KMS-11 (cell line): ENCODE results near the gene SLX9.

Experiments
- H2AFZ ChIP-seq: fragments of 200-600 bp; sonication (generic); 2 replicates; pipeline ENCODE4 v1.6.1; 2016; ENCODE audit warnings: antibody characterized with exemption, mixed run types, low read depth
- H3K27ac ChIP-seq: fragments of 200-600 bp; sonication (generic); 2 replicates; pipeline ENCODE4 v1.6.1; 2016; ENCODE audit warnings: mild to moderate bottlenecking, mixed run types
- H3K27me3 ChIP-seq: fragments of 200-600 bp; sonication (generic); 2 replicates; pipeline ENCODE4 v1.6.1; 2017; ENCODE audit warnings: mild to moderate bottlenecking, low read depth, mixed run types, moderate library complexity; ENCODE audit not compliant: insufficient read depth
- H3K36me3 ChIP-seq: fragments of 200-600 bp; sonication (generic); 2 replicates; pipeline ENCODE4 v1.6.1; 2017; ENCODE audit warnings: mild to moderate bottlenecking, mixed run types; ENCODE audit not compliant: insufficient read depth
- H3K4me1 ChIP-seq: fragments of 200-600 bp; sonication (generic); 2 replicates; pipeline ENCODE4 v1.6.1; 2016; ENCODE audit warnings: mild to moderate bottlenecking, low read depth, mixed run types; ENCODE audit not compliant: poor library complexity, severe bottlenecking
- H3K4me2 ChIP-seq: fragments of 200-600 bp; sonication (generic); 2 replicates; pipeline ENCODE4 v1.7.0; 2016; ENCODE audit warnings: mild to moderate bottlenecking, mixed run types
- H3K4me3 ChIP-seq: fragments of 200-600 bp; sonication (generic); IDR thresholded peaks from 2 replicates; pipeline ENCODE4 v1.6.1; 2017; ENCODE audit warnings: low read depth, low read length, mixed read lengths; ENCODE audit not compliant: insufficient read depth
- H3K79me2 ChIP-seq: fragments of 200-600 bp; sonication (generic); 2 replicates; pipeline ENCODE4 v1.6.1; 2016; ENCODE audit warnings: low read depth, mixed run types; ENCODE audit not compliant: insufficient read depth
- H3K9ac ChIP-seq: fragments of 200-600 bp; sonication (generic); 2 replicates; pipeline ENCODE4 v1.6.1; 2016; ENCODE audit warnings: mild to moderate bottlenecking, mixed run types
- H4K20me1 ChIP-seq: fragments of 200-600 bp; sonication (generic); 2 replicates; pipeline ENCODE4 v1.6.1; 2016; ENCODE audit warnings: mild to moderate bottlenecking, mixed run types; ENCODE audit not compliant: insufficient read depth
- TF ChIP-seq, protein P1 (sequence below): fragments of 200-600 bp; sonication (generic); conservative IDR thresholded peaks from 2 replicates; pipeline ENCODE4 v1.6.1; 2017; ENCODE audit warnings: low read depth, mild to moderate bottlenecking, antibody characterized with exemption, low read length, moderate library complexity, mixed read lengths

SLX9 gene

DNA sequence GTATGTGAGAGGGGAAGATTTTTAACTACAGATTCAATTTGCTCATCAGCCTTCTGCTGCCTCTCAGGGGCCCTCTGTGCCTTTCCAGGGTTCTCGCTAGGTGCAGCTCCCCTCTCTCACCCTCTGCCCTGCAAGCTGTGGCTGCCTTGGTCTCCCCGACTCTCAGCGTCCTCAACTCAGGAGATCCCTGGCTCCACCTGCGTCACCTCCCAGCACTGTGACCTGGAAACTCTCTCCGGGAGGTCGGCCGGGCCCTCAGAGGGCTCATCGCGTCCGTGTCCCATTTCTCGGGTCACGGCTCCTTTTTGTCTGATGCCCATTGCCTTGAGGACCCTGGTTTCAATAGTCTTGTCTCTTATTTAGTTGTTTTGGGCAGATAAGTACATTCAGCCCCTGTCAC lies 71.0 kb downstream of the SLX9 start:
- Histone ChIP-seq H4K20me1 (no peaks in the 10 kb centered on the region), H3K4me1 (no peaks in the 10 kb centered on the region), H3K9ac (no peak overlapping the region), H3K79me2 (no peaks in the 10 kb centered on the region), H2AFZ (no peak overlapping the region), H3K27ac (no peak overlapping the region), H3K36me3 (no peaks in the 10 kb centered on the region), H3K4me2 (no peak overlapping the region), H3K27me3 (peaks cover 85% of the 10 kb centered on the region), H3K4me3 (no peak overlapping the region)
- TF ChIP-seq, protein P1, sequence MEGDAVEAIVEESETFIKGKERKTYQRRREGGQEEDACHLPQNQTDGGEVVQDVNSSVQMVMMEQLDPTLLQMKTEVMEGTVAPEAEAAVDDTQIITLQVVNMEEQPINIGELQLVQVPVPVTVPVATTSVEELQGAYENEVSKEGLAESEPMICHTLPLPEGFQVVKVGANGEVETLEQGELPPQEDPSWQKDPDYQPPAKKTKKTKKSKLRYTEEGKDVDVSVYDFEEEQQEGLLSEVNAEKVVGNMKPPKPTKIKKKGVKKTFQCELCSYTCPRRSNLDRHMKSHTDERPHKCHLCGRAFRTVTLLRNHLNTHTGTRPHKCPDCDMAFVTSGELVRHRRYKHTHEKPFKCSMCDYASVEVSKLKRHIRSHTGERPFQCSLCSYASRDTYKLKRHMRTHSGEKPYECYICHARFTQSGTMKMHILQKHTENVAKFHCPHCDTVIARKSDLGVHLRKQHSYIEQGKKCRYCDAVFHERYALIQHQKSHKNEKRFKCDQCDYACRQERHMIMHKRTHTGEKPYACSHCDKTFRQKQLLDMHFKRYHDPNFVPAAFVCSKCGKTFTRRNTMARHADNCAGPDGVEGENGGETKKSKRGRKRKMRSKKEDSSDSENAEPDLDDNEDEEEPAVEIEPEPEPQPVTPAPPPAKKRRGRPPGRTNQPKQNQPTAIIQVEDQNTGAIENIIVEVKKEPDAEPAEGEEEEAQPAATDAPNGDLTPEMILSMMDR = no peak

DNA sequence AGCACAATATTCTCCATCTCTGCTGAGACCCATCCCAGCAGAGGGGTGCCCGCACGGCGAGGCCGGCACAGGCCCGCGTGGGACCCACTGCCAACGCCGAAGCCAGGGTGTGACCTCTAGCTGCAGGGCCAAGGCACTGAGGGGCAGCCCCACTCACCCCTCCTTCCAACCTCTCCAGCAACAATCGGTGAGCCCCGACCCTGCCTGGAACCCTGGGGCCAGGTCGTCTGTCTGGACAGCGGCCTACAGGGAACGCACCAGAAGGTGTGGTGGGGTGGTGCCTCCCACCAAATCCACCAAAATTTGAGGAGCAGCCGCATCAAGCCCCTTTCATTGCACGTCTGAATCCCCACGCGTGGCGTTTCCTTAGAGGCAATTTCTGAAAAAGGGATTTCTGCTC lies 71.6 kb downstream of the SLX9 start:
- no peak overlapping the region for H2AFZ ChIP-seq
- TF ChIP-seq, protein P1 = no peak
- no peaks in the 10 kb centered on the region for H3K4me1 ChIP-seq
- H3K4me2 ChIP-seq = no peak overlapping the region
- H4K20me1 ChIP-seq = no peaks in the 10 kb centered on the region
- H3K4me3 ChIP-seq = no peak overlapping the region
- no peaks in the 10 kb centered on the region for H3K36me3 ChIP-seq
- H3K27me3 ChIP-seq = peaks cover 85% of the 10 kb centered on the region
- no peak overlapping the region for H3K27ac ChIP-seq
- H3K9ac ChIP-seq = no peak overlapping the region
- H3K79me2 ChIP-seq = no peaks in the 10 kb centered on the region

GRCh38 chr21:45011911-45012661 lies 72.3 kb downstream of the SLX9 start:
- Histone ChIP-seq H3K27ac (no peak overlapping the region), H3K9ac (no peak overlapping the region)

GRCh38 chr21:45012662-45013259 lies 72.9 kb downstream of the SLX9 start:
- TF ChIP-seq, protein P1 = no peak
- H3K4me3 ChIP-seq = no peak overlapping the region
- H3K4me2 ChIP-seq = no peak overlapping the region
- H3K4me1 ChIP-seq = no peaks in the 10 kb centered on the region
- no peak overlapping the region for H3K9ac ChIP-seq
- no peaks in the 10 kb centered on the region for H3K79me2 ChIP-seq
- H2AFZ ChIP-seq = no peak overlapping the region
- peaks cover 83% of the 10 kb centered on the region for H3K27me3 ChIP-seq
- H4K20me1 ChIP-seq = no peaks in the 10 kb centered on the region
- no peaks in the 10 kb centered on the region for H3K36me3 ChIP-seq
- H3K27ac ChIP-seq = no peak overlapping the region

More at GRCh38 chr21:45011911-45012661, 72.3 kb downstream of the SLX9 start:
- Histone ChIP-seq H3K36me3 (no peaks in the 10 kb centered on the region), H4K20me1 (no peaks in the 10 kb centered on the region), H3K4me2 (no peak overlapping the region), H3K79me2 (no peaks in the 10 kb centered on the region), H2AFZ (no peak overlapping the region), H3K4me1 (no peaks in the 10 kb centered on the region), H3K4me3 (no peak overlapping the region), H3K27me3 (peaks cover 85% of the 10 kb centered on the region)
- TF ChIP-seq, protein P1 = no peak
